Renal pelvis (tissue), 4 donors: ENCODE results near the gene DCAF15. TPM values are rescaled to one million over a fixed set of nuclear protein-coding genes. Genes with fewer than 3 reads are reported as not detected.
A peak's percentile ranks its signal among the peaks of the same experiment; 100 is the strongest.
"Not testable (repeated sequence)": the region's sequence is repeated elsewhere in the genome, so short reads cannot be mapped to it uniquely, and the experiment has no call there.

Experiments
- DNase-seq: peaks from one replicate; pipeline ENCODE4 v3.0.0-alpha.2; 2013
- polyA plus RNA-seq, 3 donors: library from polyadenylated mRNA; unstranded; fragments of 120-200 nt; gene quantifications; one replicate each; pipeline ENCODE4 v1.2.1, GENCODE V29; 2013; ENCODE audit not compliant: insufficient read length in 3 of 3

The DCAF15 gene
- polyA plus RNA-seq, 3 donors, result 37.6 to 45.2 (median 40.6) TPM

- DNase-seq, result no peak
Observed at GRCh38 chr19:13972368-13973155, 20.3 kb downstream of the DCAF15 start.

DNA sequence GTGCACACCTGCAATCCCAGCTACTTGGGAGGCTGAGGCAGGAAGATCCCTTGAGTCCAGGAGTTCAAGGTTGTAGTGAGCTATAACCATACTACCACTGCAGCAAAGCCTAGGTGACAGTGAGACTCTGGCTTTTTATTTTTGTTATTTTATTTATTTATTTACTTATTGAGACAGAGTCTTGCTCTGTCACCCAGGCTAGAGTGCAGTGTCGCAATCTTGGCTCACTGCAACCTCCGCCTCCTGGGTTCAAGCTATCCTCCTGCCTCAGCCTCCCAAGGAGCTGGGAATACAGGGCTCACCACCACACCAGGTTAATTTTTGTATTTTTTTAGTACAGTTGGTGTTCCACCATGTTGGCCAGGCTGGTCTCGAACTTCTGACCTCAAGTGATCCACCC lies 21.2 kb downstream of the DCAF15 start:
- DNase-seq, result not testable (repeated sequence)

DNA sequence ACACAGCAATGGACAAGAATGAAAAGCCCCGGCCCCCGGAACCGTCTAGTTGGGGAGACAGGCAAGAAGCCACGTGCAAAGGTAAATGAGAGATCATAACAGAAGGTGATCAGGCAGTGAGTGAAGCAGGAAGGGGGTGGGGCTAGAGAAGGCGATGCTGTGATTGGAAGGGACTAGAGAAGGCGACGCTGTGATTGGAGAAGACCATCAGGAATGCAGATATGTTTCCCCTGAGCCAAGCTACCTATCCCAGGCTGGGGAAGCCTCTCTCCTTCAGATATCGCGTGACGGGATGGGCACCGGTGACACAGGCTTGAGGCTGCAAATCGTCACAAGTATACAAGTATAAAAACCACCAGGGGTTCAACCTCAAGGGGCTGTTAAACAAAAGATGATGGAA lies 21.8 kb downstream of the DCAF15 start:
- DNase-seq, result peak; percentile 78

GRCh38 chr19:13975870-13976269 lies 23.6 kb downstream of the DCAF15 start:
- DNase-seq, result no peak

- DNase-seq, result no peak
Observed at GRCh38 chr19:13976446-13976845, 24.1 kb downstream of the DCAF15 start.

GRCh38 chr19:13977803-13978202 lies 25.5 kb downstream of the DCAF15 start:
- DNase-seq, result no peak

- peak; percentile 87 for DNase-seq
Observed at GRCh38 chr19:13978351-13979243, 26.3 kb downstream of the DCAF15 start.

DNA sequence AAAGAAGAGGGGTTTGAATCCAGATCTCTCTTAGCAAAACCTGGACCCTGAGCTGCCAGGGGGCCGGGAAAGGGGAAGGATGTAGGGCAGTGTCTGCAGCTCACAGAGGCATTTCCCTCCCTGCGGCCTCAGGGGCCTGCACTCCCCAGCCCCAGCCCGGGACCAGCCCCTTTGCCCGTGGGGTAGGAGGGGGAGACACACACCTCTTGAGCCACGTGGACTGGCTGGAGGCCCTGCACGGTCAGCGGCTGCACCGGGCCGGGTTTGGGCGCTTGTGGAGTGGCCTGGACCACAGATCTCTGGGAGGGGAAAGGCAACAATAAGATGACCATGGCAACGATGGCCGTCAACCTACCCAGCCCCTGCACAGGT lies 26.9 kb downstream of the DCAF15 start:
- DNase-seq, result no peak

GRCh38 chr19:13979686-13980085 lies 27.4 kb downstream of the DCAF15 start:
- DNase-seq, result no peak

- DNase-seq, result no peak
Observed at GRCh38 chr19:13980340-13980739, 28.0 kb downstream of the DCAF15 start.

- no peak for DNase-seq
Observed at GRCh38 chr19:13981021-13981420, 28.7 kb downstream of the DCAF15 start.

GRCh38 chr19:13981467-13981866 lies 29.2 kb downstream of the DCAF15 start:
- DNase-seq, result no peak

- DNase-seq, result no peak
Observed at GRCh38 chr19:13981988-13982501, 29.7 kb downstream of the DCAF15 start.

DNA sequence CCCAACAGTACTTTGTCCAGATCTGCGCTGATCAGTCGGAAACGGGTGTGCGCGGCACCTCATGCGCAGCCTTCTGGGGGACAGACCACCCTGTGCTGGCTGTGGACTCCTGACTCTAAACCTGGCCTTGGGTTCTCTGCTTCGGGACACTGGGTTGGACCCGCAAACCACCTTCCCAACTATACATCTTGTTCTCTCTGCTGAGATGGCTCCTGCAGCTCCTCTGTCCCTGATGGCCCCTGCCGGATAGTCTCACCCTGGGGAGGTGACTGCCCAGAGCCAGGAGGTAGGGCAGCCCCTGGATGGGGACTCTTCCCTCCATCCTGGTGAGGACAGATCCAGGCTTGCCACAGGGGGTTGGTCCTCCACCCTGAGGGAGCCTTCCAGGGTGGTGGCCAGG lies 30.5 kb downstream of the DCAF15 start:
- DNase-seq, result no peak

DNA sequence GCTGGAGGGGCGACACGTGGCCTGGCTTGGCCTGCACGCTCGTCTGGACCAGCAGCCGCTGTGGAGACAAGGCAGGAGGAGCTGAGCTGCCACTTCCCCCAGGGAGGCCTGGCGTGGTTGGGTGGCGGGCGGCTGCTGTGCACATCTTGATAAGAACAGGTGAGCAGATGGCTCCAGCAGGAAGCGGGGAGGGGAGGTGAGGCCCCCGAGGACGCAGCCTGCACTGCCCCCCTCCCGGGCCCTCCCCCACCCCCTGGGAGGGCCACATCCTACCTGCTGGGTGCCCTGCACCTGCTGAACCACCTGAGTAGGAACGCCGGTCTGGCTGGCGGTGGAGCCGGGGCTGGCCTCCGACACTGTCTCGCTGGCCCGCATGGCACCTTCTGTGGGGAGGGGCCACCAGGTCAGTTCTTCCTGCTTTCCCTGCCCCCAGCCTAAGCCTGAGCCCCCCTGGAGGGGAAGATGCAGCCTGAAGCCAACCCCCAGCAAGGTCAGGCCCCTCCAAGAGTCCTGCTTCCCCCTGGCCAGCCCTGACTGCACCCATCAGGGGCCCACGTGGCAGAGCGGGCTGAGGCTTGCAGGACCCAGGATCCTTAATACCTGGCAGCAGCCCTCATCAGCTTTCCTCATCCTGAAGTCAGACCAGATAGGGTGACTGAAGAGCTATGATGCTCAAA lies 31.0 kb downstream of the DCAF15 start:
- DNase-seq, result no peak

- no peak for DNase-seq
Observed at GRCh38 chr19:13984186-13984585, 31.9 kb downstream of the DCAF15 start.

- no peak for DNase-seq
Observed at GRCh38 chr19:13984875-13985741, 32.8 kb downstream of the DCAF15 start.

GRCh38 chr19:13985771-13986347 lies 33.5 kb downstream of the DCAF15 start:
- no peak for DNase-seq

DNA sequence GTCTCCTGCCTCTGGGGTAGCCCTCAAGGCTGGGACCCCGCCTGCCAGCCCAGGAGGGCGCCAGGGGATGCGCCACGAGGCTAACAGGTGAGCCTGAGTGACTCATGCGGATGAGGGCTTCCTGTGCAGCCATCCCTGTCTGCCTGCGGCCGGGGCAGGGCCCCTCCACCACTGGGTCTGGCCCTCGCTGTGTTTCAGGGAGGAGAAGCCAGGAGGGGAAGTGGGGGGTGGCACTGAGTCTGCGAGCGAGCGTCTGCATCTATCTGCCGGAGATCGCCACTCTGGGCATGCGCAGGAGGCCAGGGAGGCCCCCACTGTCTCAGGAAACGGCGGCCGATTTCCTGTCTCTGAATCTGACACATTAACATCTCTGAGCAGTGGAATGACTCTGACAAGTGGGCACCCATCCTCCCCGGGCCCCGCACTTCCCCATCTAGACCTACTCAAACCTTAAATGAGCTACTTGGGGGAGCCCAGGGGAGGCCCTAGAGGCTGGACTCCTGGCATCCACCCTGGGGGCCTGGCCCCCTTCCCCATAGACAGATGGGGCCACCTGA lies 34.1 kb downstream of the DCAF15 start:
- DNase-seq, result peak; percentile 51

GRCh38 chr19:13987101-13987890 lies 35.0 kb downstream of the DCAF15 start:
- no peak for DNase-seq
